Measurements from ENCODE around the gene PHACTR1. TPM values are rescaled to one million over a fixed set of nuclear protein-coding genes. Genes with fewer than 3 reads are reported as not detected.

The PHACTR1 gene
- total RNA-seq, 1 experiment from 2014 or later, result 5.2 TPM

- DNase-seq, result no peak
- no peak overlapping the region for H3K27ac ChIP-seq (ENCODE audit: low read length)
- H4K20me1 ChIP-seq (ENCODE audit: insufficient read depth, low read depth, low read length), result no peaks in the 10 kb centered on the region
- no peaks in the 10 kb centered on the region for H3K36me3 ChIP-seq (ENCODE audit: insufficient read depth, low read length)
- no peaks in the 10 kb centered on the region for H3K9me2 ChIP-seq (replicated peaks; ENCODE audit: insufficient read depth, low read length)
- H3K4me3 ChIP-seq (ENCODE audit: low read length), result no peak overlapping the region
- no peaks in the 10 kb centered on the region for H3K27me3 ChIP-seq (ENCODE audit: low read length)
- H3K9ac ChIP-seq (ENCODE audit: low read length), result no peak overlapping the region
- H3K9me3 ChIP-seq (ENCODE audit: low read length), result no peaks in the 10 kb centered on the region
- H2AFZ ChIP-seq (ENCODE audit: low read length), result no peak overlapping the region
- H3K4me1 ChIP-seq (ENCODE audit: low read length), result no peaks in the 10 kb centered on the region
- H3K4me2 ChIP-seq (ENCODE audit: low read depth, low read length, poor library complexity, severe bottlenecking), result no peak overlapping the region
- H3K79me2 ChIP-seq (ENCODE audit: low read length), result no peaks in the 10 kb centered on the region
These were observed 95.0 kb downstream of the PHACTR1 start for GRCh38 chr6:12811519-12811918.

- Histone ChIP-seq H3K9ac (ENCODE audit: low read length) (no peak overlapping the region), H3K79me2 (ENCODE audit: low read length) (no peaks in the 10 kb centered on the region), H3K9me2 (replicated peaks; ENCODE audit: insufficient read depth, low read length) (no peaks in the 10 kb centered on the region)
These were observed 96.8 kb downstream of the PHACTR1 start for GRCh38 chr6:12813321-12813720.

GRCh38 chr6:12814015-12814414 is 97.4 kb downstream of the PHACTR1 start:
- Histone ChIP-seq H3K36me3 (ENCODE audit: insufficient read depth, low read length) (no peaks in the 10 kb centered on the region), H3K9me3 (ENCODE audit: low read length) (no peaks in the 10 kb centered on the region), H3K27ac (ENCODE audit: low read length) (no peak overlapping the region), H3K4me1 (ENCODE audit: low read length) (no peaks in the 10 kb centered on the region), H3K4me2 (ENCODE audit: low read depth, low read length, poor library complexity, severe bottlenecking) (no peak overlapping the region), H3K79me2 (ENCODE audit: low read length) (no peaks in the 10 kb centered on the region), H3K9ac (ENCODE audit: low read length) (no peak overlapping the region), H3K4me3 (ENCODE audit: low read length) (no peak overlapping the region), H2AFZ (ENCODE audit: low read length) (no peak overlapping the region), H3K9me2 (replicated peaks; ENCODE audit: insufficient read depth, low read length) (no peaks in the 10 kb centered on the region), H4K20me1 (ENCODE audit: insufficient read depth, low read depth, low read length) (no peaks in the 10 kb centered on the region), H3K27me3 (ENCODE audit: low read length) (no peaks in the 10 kb centered on the region)
- no peak for DNase-seq

More at GRCh38 chr6:12813321-12813720, 96.8 kb downstream of the PHACTR1 start:
- Histone ChIP-seq H3K4me1 (ENCODE audit: low read length) (no peaks in the 10 kb centered on the region), H3K9me3 (ENCODE audit: low read length) (no peaks in the 10 kb centered on the region), H3K4me3 (ENCODE audit: low read length) (no peak overlapping the region), H3K36me3 (ENCODE audit: insufficient read depth, low read length) (no peaks in the 10 kb centered on the region), H3K27ac (ENCODE audit: low read length) (no peak overlapping the region), H3K4me2 (ENCODE audit: low read depth, low read length, poor library complexity, severe bottlenecking) (no peak overlapping the region), H3K27me3 (ENCODE audit: low read length) (no peaks in the 10 kb centered on the region), H2AFZ (ENCODE audit: low read length) (no peak overlapping the region), H4K20me1 (ENCODE audit: insufficient read depth, low read depth, low read length) (no peaks in the 10 kb centered on the region)
- no peak for DNase-seq

- no peaks in the 10 kb centered on the region for H3K9me3 ChIP-seq (ENCODE audit: low read length)
- H3K4me3 ChIP-seq (ENCODE audit: low read length), result no peak overlapping the region
- H2AFZ ChIP-seq (ENCODE audit: low read length), result no peak overlapping the region
- DNase-seq, result no peak
- no peaks in the 10 kb centered on the region for H3K79me2 ChIP-seq (ENCODE audit: low read length)
- no peak overlapping the region for H3K27ac ChIP-seq (ENCODE audit: low read length)
- no peaks in the 10 kb centered on the region for H3K4me1 ChIP-seq (ENCODE audit: low read length)
- H3K4me2 ChIP-seq (ENCODE audit: low read depth, low read length, poor library complexity, severe bottlenecking), result no peak overlapping the region
- H3K36me3 ChIP-seq (ENCODE audit: insufficient read depth, low read length), result no peaks in the 10 kb centered on the region
- no peak overlapping the region for H3K9ac ChIP-seq (ENCODE audit: low read length)
- H3K27me3 ChIP-seq (ENCODE audit: low read length), result no peaks in the 10 kb centered on the region
- H4K20me1 ChIP-seq (ENCODE audit: insufficient read depth, low read depth, low read length), result no peaks in the 10 kb centered on the region
- H3K9me2 ChIP-seq (replicated peaks; ENCODE audit: insufficient read depth, low read length), result no peaks in the 10 kb centered on the region
These were observed 98.5 kb downstream of the PHACTR1 start for GRCh38 chr6:12815089-12815488.

GRCh38 chr6:12815884-12816600 is 99.5 kb downstream of the PHACTR1 start:
- Histone ChIP-seq H3K36me3 (ENCODE audit: insufficient read depth, low read length) (no peaks in the 10 kb centered on the region), H3K4me1 (ENCODE audit: low read length) (no peaks in the 10 kb centered on the region), H2AFZ (ENCODE audit: low read length) (no peak overlapping the region), H3K27me3 (ENCODE audit: low read length) (no peaks in the 10 kb centered on the region), H3K9me2 (replicated peaks; ENCODE audit: insufficient read depth, low read length) (no peaks in the 10 kb centered on the region), H3K9me3 (ENCODE audit: low read length) (no peaks in the 10 kb centered on the region), H3K79me2 (ENCODE audit: low read length) (no peaks in the 10 kb centered on the region), H3K4me2 (ENCODE audit: low read depth, low read length, poor library complexity, severe bottlenecking) (no peak overlapping the region), H3K27ac (ENCODE audit: low read length) (no peak overlapping the region), H4K20me1 (ENCODE audit: insufficient read depth, low read depth, low read length) (no peaks in the 10 kb centered on the region), H3K4me3 (ENCODE audit: low read length) (no peak overlapping the region), H3K9ac (ENCODE audit: low read length) (no peak overlapping the region)
- DNase-seq, result no peak

GRCh38 chr6:12818324-12818723 is 101.8 kb downstream of the PHACTR1 start:
- Histone ChIP-seq H3K27me3 (ENCODE audit: low read length) (no peaks in the 10 kb centered on the region), H3K9ac (ENCODE audit: low read length) (no peak overlapping the region), H3K4me1 (ENCODE audit: low read length) (no peaks in the 10 kb centered on the region), H3K9me2 (replicated peaks; ENCODE audit: insufficient read depth, low read length) (no peaks in the 10 kb centered on the region), H3K4me3 (ENCODE audit: low read length) (no peak overlapping the region), H3K27ac (ENCODE audit: low read length) (no peak overlapping the region), H3K4me2 (ENCODE audit: low read depth, low read length, poor library complexity, severe bottlenecking) (no peak overlapping the region), H3K9me3 (ENCODE audit: low read length) (no peaks in the 10 kb centered on the region), H4K20me1 (ENCODE audit: insufficient read depth, low read depth, low read length) (no peaks in the 10 kb centered on the region), H3K36me3 (ENCODE audit: insufficient read depth, low read length) (no peaks in the 10 kb centered on the region), H3K79me2 (ENCODE audit: low read length) (no peaks in the 10 kb centered on the region), H2AFZ (ENCODE audit: low read length) (no peak overlapping the region)
- DNase-seq, result no peak

- DNase-seq, result no peak
- no peaks in the 10 kb centered on the region for H3K27me3 ChIP-seq (ENCODE audit: low read length)
- H3K4me3 ChIP-seq (ENCODE audit: low read length), result no peak overlapping the region
- H2AFZ ChIP-seq (ENCODE audit: low read length), result no peak overlapping the region
- H4K20me1 ChIP-seq (ENCODE audit: insufficient read depth, low read depth, low read length), result no peaks in the 10 kb centered on the region
- H3K9me2 ChIP-seq (replicated peaks; ENCODE audit: insufficient read depth, low read length), result no peaks in the 10 kb centered on the region
- no peaks in the 10 kb centered on the region for H3K36me3 ChIP-seq (ENCODE audit: insufficient read depth, low read length)
- H3K9me3 ChIP-seq (ENCODE audit: low read length), result no peaks in the 10 kb centered on the region
- H3K27ac ChIP-seq (ENCODE audit: low read length), result no peak overlapping the region
- no peak overlapping the region for H3K9ac ChIP-seq (ENCODE audit: low read length)
- no peak overlapping the region for H3K4me2 ChIP-seq (ENCODE audit: low read depth, low read length, poor library complexity, severe bottlenecking)
- H3K4me1 ChIP-seq (ENCODE audit: low read length), result no peaks in the 10 kb centered on the region
- H3K79me2 ChIP-seq (ENCODE audit: low read length), result no peaks in the 10 kb centered on the region
These were observed 107.3 kb downstream of the PHACTR1 start for GRCh38 chr6:12823847-12824246.

GRCh38 chr6:12826584-12826983 is 110.0 kb downstream of the PHACTR1 start:
- no peak overlapping the region for H2AFZ ChIP-seq (ENCODE audit: low read length)
- H3K9ac ChIP-seq (ENCODE audit: low read length), result no peak overlapping the region
- no peak overlapping the region for H3K27ac ChIP-seq (ENCODE audit: low read length)
- DNase-seq, result no peak
- no peak overlapping the region for H3K4me3 ChIP-seq (ENCODE audit: low read length)
- no peaks in the 10 kb centered on the region for H3K4me1 ChIP-seq (ENCODE audit: low read length)
- no peaks in the 10 kb centered on the region for H3K9me2 ChIP-seq (replicated peaks; ENCODE audit: insufficient read depth, low read length)
- no peak overlapping the region for H3K4me2 ChIP-seq (ENCODE audit: low read depth, low read length, poor library complexity, severe bottlenecking)
- H3K27me3 ChIP-seq (ENCODE audit: low read length), result no peaks in the 10 kb centered on the region
- H3K36me3 ChIP-seq (ENCODE audit: insufficient read depth, low read length), result no peaks in the 10 kb centered on the region
- H3K9me3 ChIP-seq (ENCODE audit: low read length), result no peaks in the 10 kb centered on the region
- no peaks in the 10 kb centered on the region for H3K79me2 ChIP-seq (ENCODE audit: low read length)
- H4K20me1 ChIP-seq (ENCODE audit: insufficient read depth, low read depth, low read length), result no peaks in the 10 kb centered on the region
